ENCODE measurements around the gene CTRL. TPM values are rescaled to one million over a fixed set of nuclear protein-coding genes. Genes with fewer than 3 reads are reported as not detected.

Gene CTRL
- total and polyA plus RNA-seq, 2 donors (not counting 3 experiments of a cell fraction or from before 2014, with no cell fraction given): 1.0 to 1.1 TPM

GRCh38 chr16:67951485-67951884 lies 19.8 kb upstream of the CTRL start:
- intact Hi-C loops (cut with micrococcal nuclease) (no loop called here), dilution Hi-C loops (cut with MboI; ENCODE audit: extremely low pct_ligation_motif_present, low sequenced_read_pairs) (no loop called here)
- H3K4me2 ChIP-seq (ENCODE audit: insufficient read depth, low read length): no peak overlapping the region
- H3K9me1 ChIP-seq (replicated peaks; ENCODE audit: control insufficient read depth, extremely low read depth, insufficient read depth, low read length): no peaks in the 10 kb centered on the region
- no peak overlapping the region for H3K9ac ChIP-seq (replicated peaks; ENCODE audit: extremely low read depth, insufficient read depth, low read length)
- no peak for FAIRE-seq
- no peaks in the 10 kb centered on the region for H3K27me3 ChIP-seq (ENCODE audit: control insufficient read depth in 2 of 2, insufficient read depth in 2 of 2, low read length in 2 of 2)
- no peaks in the 10 kb centered on the region for H3K79me2 ChIP-seq (ENCODE audit: control insufficient read depth, insufficient read depth, low read length)
- H3K9me3 ChIP-seq (replicated peaks; ENCODE audit: control insufficient read depth, insufficient read depth, low read length): no peaks in the 10 kb centered on the region
- POLR2A ChIA-PET: no interaction called here
- H3K4me3 ChIP-seq (replicated peaks in 1 of 3; ENCODE audit: insufficient read depth in 1 of 3, low read depth in 1 of 3, low read length in 3 of 3): no peak overlapping the region
- no peaks in the 10 kb centered on the region for H3K4me1 ChIP-seq (ENCODE audit: control insufficient read depth, extremely low read depth, insufficient read depth, low read length)
- TF ChIP-seq GATA2 (IDR thresholded peaks at IDR 0.05; ENCODE audit: insufficient read depth, insufficient read length, low read depth, low read length) (no peak), FOS (IDR thresholded peaks at IDR 0.05; ENCODE audit: borderline replicate concordance, insufficient read depth, low read length) (no peak), MYC (IDR thresholded peaks at IDR 0.05; ENCODE audit: low read depth, low read length) (no peak), POLR2A (IDR thresholded peaks at IDR 0.05; ENCODE audit: low read depth, low read length) (no peak), JUN (IDR thresholded peaks at IDR 0.05; ENCODE audit: borderline replicate concordance, insufficient read depth, insufficient read length, low read depth) (no peak), EZH2 (IDR thresholded peaks at IDR 0.05; ENCODE audit: borderline replicate concordance, low read depth, low read length, severe bottlenecking) (no peak), POLR2AphosphoS5 (IDR thresholded peaks at IDR 0.05; ENCODE audit: insufficient read depth, low read depth, low read length) (no peak)
- TF ChIP-seq, protein P1, sequence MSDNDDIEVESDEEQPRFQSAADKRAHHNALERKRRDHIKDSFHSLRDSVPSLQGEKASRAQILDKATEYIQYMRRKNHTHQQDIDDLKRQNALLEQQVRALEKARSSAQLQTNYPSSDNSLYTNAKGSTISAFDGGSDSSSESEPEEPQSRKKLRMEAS (IDR thresholded peaks at IDR 0.05; ENCODE audit: insufficient read depth, insufficient read length): no peak
- TF ChIP-seq, protein P2, sequence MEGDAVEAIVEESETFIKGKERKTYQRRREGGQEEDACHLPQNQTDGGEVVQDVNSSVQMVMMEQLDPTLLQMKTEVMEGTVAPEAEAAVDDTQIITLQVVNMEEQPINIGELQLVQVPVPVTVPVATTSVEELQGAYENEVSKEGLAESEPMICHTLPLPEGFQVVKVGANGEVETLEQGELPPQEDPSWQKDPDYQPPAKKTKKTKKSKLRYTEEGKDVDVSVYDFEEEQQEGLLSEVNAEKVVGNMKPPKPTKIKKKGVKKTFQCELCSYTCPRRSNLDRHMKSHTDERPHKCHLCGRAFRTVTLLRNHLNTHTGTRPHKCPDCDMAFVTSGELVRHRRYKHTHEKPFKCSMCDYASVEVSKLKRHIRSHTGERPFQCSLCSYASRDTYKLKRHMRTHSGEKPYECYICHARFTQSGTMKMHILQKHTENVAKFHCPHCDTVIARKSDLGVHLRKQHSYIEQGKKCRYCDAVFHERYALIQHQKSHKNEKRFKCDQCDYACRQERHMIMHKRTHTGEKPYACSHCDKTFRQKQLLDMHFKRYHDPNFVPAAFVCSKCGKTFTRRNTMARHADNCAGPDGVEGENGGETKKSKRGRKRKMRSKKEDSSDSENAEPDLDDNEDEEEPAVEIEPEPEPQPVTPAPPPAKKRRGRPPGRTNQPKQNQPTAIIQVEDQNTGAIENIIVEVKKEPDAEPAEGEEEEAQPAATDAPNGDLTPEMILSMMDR (IDR thresholded peaks at IDR 0.05; ENCODE audit: extremely low read depth in 1 of 2, insufficient read depth in 1 of 2, low read depth in 1 of 2, low read length in 2 of 2): no peak
- TSS peak; percentile 12 for BruUV-seq (replicated peaks)
- H3K36me3 ChIP-seq (ENCODE audit: control insufficient read depth in 2 of 2, extremely low read depth in 1 of 2, insufficient read depth in 2 of 2, low read length in 2 of 2): peaks cover 22 to 70% of the 10 kb centered on the region in 2 experiments
- no peak overlapping the region for H3K27ac ChIP-seq (ENCODE audit: insufficient read depth, low read depth, low read length)
- DNase-seq (ENCODE audit: low read depth, low spot score): no peak
- CTCF ChIA-PET: interaction anchor here (2.8 kb wide), 1 partner anchor 68 kb away, joined by 9 read pairs; the partner anchor contains the start of gene NRN1L
- no peak overlapping the region for H2AFZ ChIP-seq (ENCODE audit: low read depth, low read length)
- H4K20me1 ChIP-seq (replicated peaks; ENCODE audit: control insufficient read depth, extremely low read depth, insufficient read depth, low read length): no peaks in the 10 kb centered on the region

Data from endothelial cell of umbilical vein (primary cell).